ENCODE data around the gene PTPRK. TPM values are rescaled to one million over a fixed set of nuclear protein-coding genes. Genes with fewer than 3 reads are reported as not detected.

PTPRK gene
- total and polyA plus RNA-seq, 4 donors, result 12.1 to 61.2 (median 29.1) TPM

DNA sequence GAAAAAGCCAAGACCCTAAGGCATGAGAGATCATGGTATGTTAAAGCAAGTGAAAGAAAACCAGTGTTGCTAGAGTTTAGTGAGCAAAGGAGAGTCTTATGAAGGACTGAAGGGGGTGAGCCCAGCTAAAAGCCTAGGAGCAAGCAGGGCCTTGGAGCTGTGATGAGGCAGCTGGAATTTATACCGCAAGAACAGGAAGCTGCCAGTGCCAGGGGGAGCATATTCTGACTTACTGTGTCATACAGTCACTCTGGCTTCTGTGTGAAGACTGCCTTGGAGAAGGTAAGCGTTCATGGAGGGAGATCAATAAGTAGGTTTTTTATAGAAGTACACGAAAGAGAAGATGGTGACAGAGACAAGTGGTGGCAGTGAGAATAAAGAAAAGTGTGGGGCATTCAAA lies 310.6 kb downstream of the PTPRK start:
- Histone ChIP-seq H3K9ac (ENCODE audit: low read depth in 1 of 2, low read length in 2 of 2) (no peak overlapping the region), H3K4me1 (ENCODE audit: control insufficient read depth in 4 of 4, insufficient read depth in 4 of 4, low read length in 3 of 4) (peaks cover 0 to 7% (median 2%) of the 10 kb centered on the region in 4 donors), H3K27me3 (ENCODE audit: control insufficient read depth in 4 of 4, insufficient read depth in 4 of 4, low read length in 3 of 4) (no peaks in the 10 kb centered on the region), H3K4me3 (ENCODE audit: low read depth in 1 of 3, low read length in 3 of 3) (no peak overlapping the region), H3K36me3 (ENCODE audit: control insufficient read depth in 4 of 4, insufficient read depth in 3 of 4, low read depth in 1 of 4, low read length in 3 of 4) (no peaks in the 10 kb centered on the region), H3K27ac (ENCODE audit: low read depth in 1 of 2, low read length in 2 of 2) (no peak overlapping the region), H3K9me3 (ENCODE audit: control insufficient read depth in 4 of 4, low read length in 3 of 4) (no peaks in the 10 kb centered on the region)
- 83% methylated on average over 3 of the region's 3 CpGs for WGBS
- no peak for DNase-seq (ENCODE audit: low spot score)
- TF ChIP-seq FOXA1 (IDR thresholded peaks at IDR 0.05) (no peak), TAF1 (conservative IDR thresholded peaks at IDR 0.05) (no peak), NR2F2 (IDR thresholded peaks at IDR 0.05) (no peak)
- TF ChIP-seq, protein P1, sequence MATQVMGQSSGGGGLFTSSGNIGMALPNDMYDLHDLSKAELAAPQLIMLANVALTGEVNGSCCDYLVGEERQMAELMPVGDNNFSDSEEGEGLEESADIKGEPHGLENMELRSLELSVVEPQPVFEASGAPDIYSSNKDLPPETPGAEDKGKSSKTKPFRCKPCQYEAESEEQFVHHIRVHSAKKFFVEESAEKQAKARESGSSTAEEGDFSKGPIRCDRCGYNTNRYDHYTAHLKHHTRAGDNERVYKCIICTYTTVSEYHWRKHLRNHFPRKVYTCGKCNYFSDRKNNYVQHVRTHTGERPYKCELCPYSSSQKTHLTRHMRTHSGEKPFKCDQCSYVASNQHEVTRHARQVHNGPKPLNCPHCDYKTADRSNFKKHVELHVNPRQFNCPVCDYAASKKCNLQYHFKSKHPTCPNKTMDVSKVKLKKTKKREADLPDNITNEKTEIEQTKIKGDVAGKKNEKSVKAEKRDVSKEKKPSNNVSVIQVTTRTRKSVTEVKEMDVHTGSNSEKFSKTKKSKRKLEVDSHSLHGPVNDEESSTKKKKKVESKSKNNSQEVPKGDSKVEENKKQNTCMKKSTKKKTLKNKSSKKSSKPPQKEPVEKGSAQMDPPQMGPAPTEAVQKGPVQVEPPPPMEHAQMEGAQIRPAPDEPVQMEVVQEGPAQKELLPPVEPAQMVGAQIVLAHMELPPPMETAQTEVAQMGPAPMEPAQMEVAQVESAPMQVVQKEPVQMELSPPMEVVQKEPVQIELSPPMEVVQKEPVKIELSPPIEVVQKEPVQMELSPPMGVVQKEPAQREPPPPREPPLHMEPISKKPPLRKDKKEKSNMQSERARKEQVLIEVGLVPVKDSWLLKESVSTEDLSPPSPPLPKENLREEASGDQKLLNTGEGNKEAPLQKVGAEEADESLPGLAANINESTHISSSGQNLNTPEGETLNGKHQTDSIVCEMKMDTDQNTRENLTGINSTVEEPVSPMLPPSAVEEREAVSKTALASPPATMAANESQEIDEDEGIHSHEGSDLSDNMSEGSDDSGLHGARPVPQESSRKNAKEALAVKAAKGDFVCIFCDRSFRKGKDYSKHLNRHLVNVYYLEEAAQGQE (IDR thresholded peaks at IDR 0.05), result no peak

DNA sequence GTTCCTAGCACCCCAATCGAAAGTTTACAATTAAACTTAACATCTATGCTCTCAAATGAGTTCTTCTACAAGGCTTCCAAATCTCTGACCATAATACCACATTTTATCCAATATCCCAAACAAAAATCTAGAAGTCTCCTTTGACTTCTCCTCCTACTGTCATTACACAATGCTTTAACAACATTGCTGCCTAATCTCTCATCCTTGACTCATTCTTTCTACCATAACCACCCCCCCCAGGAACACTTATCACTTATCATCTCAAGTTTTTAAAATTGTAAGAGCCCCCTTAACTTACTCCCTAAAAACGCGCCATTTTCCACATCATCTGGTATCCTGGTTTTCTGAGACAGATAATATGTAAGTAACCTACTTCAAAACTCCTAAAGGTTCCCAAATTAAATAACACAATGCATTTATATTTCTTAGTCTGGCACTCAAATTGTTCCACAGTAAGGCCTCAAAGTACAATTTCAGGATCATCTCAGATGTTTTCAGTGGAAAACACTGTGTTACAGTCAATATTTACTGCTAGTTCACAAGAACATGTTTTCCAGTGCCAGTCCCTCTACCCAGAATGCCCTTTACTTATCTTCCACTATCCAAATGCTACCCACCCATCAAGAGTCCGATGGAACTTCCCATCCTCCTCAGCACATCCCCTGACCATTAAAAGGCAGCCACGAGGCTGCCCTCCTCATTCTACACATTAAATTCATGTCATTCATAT lies 311.4 kb downstream of the PTPRK start:
- H3K27me3 ChIP-seq (ENCODE audit: control insufficient read depth in 4 of 4, insufficient read depth in 4 of 4, low read length in 3 of 4), result no peaks in the 10 kb centered on the region
- H3K9ac ChIP-seq (ENCODE audit: low read depth in 1 of 2, low read length in 2 of 2), result peak overlapping the region in 1 of 2 donors; percentile 47
- no peak for DNase-seq (ENCODE audit: low spot score)
- H3K9me3 ChIP-seq (ENCODE audit: control insufficient read depth in 4 of 4, low read length in 3 of 4), result no peaks in the 10 kb centered on the region
- peak; percentile 44 to 53 for TF ChIP-seq HNF4A (conservative IDR thresholded peaks at IDR 0.05)
- TF ChIP-seq, protein P2, sequence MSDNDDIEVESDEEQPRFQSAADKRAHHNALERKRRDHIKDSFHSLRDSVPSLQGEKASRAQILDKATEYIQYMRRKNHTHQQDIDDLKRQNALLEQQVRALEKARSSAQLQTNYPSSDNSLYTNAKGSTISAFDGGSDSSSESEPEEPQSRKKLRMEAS (IDR thresholded peaks at IDR 0.05), result no peak
- TF ChIP-seq GABPA (IDR thresholded peaks at IDR 0.05 in 1 of 2, conservative IDR thresholded peaks at IDR 0.05 in 1 of 2), result no peak
- TF ChIP-seq SP1 (IDR thresholded peaks at IDR 0.05), result peak; percentile 30
- TF ChIP-seq FOXA2 (IDR thresholded peaks at IDR 0.05), result peak; percentile 15
- TF ChIP-seq RXRA (IDR thresholded peaks at IDR 0.05), result peak in 1 of 2 donors; percentile 43
- peaks cover 0 to 7% (median 2%) of the 10 kb centered on the region in 4 donors for H3K4me1 ChIP-seq (ENCODE audit: control insufficient read depth in 4 of 4, insufficient read depth in 4 of 4, low read length in 3 of 4)
- 74% methylated on average over 5 of the region's 5 CpGs for WGBS
- H3K36me3 ChIP-seq (ENCODE audit: control insufficient read depth in 4 of 4, insufficient read depth in 3 of 4, low read depth in 1 of 4, low read length in 3 of 4), result no peaks in the 10 kb centered on the region
- peak overlapping the region in 1 of 2 donors; percentile 27 for H3K27ac ChIP-seq (ENCODE audit: low read depth in 1 of 2, low read length in 2 of 2)
- H3K4me3 ChIP-seq (ENCODE audit: low read depth in 1 of 3, low read length in 3 of 3), result no peak overlapping the region

DNA sequence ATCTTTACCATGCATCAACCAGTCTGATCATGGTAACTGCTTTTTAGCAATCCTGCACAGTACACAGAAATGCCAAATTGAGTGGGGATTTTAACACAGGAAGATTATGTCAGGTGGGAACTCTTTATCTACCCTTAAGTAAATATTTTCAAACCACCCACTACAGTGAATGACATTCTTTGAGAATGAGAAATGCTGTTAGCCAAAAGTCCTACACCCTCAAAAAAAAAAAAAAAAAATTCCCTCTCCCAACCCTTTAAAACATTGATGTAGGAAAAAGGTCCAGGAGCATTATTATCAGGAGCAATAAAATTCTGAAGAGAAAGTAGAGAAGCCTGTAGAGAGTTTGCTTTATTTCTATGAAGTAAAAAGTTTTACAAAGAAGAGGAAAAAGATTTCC lies 312.3 kb downstream of the PTPRK start:
- H3K27me3 ChIP-seq (ENCODE audit: control insufficient read depth in 4 of 4, insufficient read depth in 4 of 4, low read length in 3 of 4), result no peaks in the 10 kb centered on the region
- no peak overlapping the region for H3K27ac ChIP-seq (ENCODE audit: low read depth in 1 of 2, low read length in 2 of 2)
- H3K36me3 ChIP-seq (ENCODE audit: control insufficient read depth in 4 of 4, insufficient read depth in 3 of 4, low read depth in 1 of 4, low read length in 3 of 4), result no peaks in the 10 kb centered on the region
- no peak overlapping the region for H3K4me3 ChIP-seq (ENCODE audit: low read depth in 1 of 3, low read length in 3 of 3)
- H3K9me3 ChIP-seq (ENCODE audit: control insufficient read depth in 4 of 4, low read length in 3 of 4), result no peaks in the 10 kb centered on the region
- no peak overlapping the region for H3K9ac ChIP-seq (ENCODE audit: low read depth in 1 of 2, low read length in 2 of 2)
- peaks cover 0 to 7% (median 2%) of the 10 kb centered on the region in 4 donors for H3K4me1 ChIP-seq (ENCODE audit: control insufficient read depth in 4 of 4, insufficient read depth in 4 of 4, low read length in 3 of 4)
- no peak for DNase-seq (ENCODE audit: low spot score)
- TF ChIP-seq, protein P3, sequence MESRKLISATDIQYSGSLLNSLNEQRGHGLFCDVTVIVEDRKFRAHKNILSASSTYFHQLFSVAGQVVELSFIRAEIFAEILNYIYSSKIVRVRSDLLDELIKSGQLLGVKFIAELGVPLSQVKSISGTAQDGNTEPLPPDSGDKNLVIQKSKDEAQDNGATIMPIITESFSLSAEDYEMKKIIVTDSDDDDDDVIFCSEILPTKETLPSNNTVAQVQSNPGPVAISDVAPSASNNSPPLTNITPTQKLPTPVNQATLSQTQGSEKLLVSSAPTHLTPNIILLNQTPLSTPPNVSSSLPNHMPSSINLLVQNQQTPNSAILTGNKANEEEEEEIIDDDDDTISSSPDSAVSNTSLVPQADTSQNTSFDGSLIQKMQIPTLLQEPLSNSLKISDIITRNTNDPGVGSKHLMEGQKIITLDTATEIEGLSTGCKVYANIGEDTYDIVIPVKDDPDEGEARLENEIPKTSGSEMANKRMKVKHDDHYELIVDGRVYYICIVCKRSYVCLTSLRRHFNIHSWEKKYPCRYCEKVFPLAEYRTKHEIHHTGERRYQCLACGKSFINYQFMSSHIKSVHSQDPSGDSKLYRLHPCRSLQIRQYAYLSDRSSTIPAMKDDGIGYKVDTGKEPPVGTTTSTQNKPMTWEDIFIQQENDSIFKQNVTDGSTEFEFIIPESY (IDR thresholded peaks at IDR 0.05), result no peak
- TF ChIP-seq RXRA (IDR thresholded peaks at IDR 0.05) (no peak), SP1 (IDR thresholded peaks at IDR 0.05) (no peak), FOXA2 (IDR thresholded peaks at IDR 0.05) (no peak), TAF1 (conservative IDR thresholded peaks at IDR 0.05) (no peak), RAD21 (IDR thresholded peaks at IDR 0.05) (no peak), YY1 (IDR thresholded peaks at IDR 0.05) (no peak), EGR1 (IDR thresholded peaks at IDR 0.05; ENCODE audit: low read depth in 2 of 2) (no peak)
- TF ChIP-seq, protein P2 (IDR thresholded peaks at IDR 0.05), result no peak
- TF ChIP-seq, protein P4, sequence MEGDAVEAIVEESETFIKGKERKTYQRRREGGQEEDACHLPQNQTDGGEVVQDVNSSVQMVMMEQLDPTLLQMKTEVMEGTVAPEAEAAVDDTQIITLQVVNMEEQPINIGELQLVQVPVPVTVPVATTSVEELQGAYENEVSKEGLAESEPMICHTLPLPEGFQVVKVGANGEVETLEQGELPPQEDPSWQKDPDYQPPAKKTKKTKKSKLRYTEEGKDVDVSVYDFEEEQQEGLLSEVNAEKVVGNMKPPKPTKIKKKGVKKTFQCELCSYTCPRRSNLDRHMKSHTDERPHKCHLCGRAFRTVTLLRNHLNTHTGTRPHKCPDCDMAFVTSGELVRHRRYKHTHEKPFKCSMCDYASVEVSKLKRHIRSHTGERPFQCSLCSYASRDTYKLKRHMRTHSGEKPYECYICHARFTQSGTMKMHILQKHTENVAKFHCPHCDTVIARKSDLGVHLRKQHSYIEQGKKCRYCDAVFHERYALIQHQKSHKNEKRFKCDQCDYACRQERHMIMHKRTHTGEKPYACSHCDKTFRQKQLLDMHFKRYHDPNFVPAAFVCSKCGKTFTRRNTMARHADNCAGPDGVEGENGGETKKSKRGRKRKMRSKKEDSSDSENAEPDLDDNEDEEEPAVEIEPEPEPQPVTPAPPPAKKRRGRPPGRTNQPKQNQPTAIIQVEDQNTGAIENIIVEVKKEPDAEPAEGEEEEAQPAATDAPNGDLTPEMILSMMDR (IDR thresholded peaks at IDR 0.05; ENCODE audit: low read depth, low read length, missing input control), result no peak
- TF ChIP-seq, protein P1 (IDR thresholded peaks at IDR 0.05), result no peak

Measured in liver (tissue), 9 donors.